ENCODE measurements around the gene PLK1.
A peak's percentile ranks its signal among the peaks of the same experiment; 100 is the strongest.
"Not testable (repeated sequence)": the region's sequence is repeated elsewhere in the genome, so short reads cannot be mapped to it uniquely, and the experiment has no call there.

The PLK1 gene

GRCh38 chr16:23678430-23679273 lies at the start of gene PLK1:
Gene PLK1, plus strand, starts transcription at chr16:23678889. Its CDS starts 44 bp downstream, at chr16:23678933.
- ATAC-seq = peak; percentile 97

DNA sequence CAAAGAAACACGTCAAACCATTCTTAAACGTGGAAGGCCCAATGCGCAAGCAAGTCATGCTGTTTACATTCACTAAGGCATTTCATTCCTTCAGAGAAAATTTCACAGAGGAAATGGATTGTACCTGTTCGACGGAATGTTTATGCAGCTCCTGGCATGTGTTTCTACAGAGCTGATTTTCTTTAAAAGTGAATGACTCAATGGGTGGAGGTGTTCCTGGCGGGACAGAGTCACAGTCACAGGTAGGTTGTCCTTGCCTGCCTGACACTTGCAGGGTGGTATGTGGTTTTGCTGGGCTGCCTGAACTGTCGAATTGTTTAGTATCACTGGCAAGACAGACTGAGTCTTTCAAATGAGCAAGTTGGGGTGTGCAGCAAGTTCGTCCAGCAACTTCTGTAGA lies 49.2 kb upstream of the PLK1 start:
- DNase-seq (no peak), ATAC-seq (no peak)

More at GRCh38 chr16:23678430-23679273, at the start of gene PLK1:
- peak; percentile 87 for DNase-seq

- not testable (repeated sequence) for ATAC-seq, DNase-seq
These were observed 46.8 kb upstream of the PLK1 start for GRCh38 chr16:23631874-23632273.

GRCh38 chr16:23634461-23635036 lies 44.1 kb upstream of the PLK1 start:
- DNase-seq = no peak
- ATAC-seq = no peak

DNA sequence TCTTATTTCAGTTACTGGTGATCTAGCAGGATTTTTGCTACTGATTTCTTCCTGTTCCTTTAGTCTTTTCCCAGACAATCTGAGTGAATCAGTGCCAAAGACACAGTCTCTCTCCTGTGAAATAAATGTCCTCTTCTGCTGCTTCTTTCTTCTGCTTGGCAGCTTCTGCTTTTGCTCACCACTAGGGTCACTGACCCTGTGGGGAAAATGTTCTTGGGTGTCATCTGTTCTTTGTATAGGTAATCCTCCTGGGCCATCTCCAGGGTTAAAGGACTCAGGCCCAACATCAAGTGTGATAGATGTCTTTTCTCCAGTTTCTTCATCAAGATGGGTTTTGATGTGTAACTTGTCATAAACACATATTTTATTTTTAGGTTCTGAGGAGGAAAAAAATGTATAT lies 42.7 kb upstream of the PLK1 start:
- ATAC-seq (no peak), DNase-seq (no peak)

DNA sequence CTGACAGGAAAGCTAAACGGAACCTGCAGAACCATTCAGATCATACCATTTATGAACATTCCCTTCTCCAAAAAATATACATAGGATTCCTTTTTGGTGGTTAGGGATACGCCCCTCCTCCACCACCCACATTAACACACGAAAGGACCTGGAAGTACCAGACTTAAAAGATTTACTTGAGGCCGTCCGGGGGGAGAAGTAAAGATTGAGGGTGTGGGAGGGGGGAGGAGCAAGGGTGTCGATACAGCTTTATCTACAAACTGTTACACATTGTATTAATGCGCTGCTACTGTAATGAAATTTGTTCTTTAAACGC lies 38.1 kb upstream of the PLK1 start:
- DNase-seq (no peak), ATAC-seq (no peak)

DNA sequence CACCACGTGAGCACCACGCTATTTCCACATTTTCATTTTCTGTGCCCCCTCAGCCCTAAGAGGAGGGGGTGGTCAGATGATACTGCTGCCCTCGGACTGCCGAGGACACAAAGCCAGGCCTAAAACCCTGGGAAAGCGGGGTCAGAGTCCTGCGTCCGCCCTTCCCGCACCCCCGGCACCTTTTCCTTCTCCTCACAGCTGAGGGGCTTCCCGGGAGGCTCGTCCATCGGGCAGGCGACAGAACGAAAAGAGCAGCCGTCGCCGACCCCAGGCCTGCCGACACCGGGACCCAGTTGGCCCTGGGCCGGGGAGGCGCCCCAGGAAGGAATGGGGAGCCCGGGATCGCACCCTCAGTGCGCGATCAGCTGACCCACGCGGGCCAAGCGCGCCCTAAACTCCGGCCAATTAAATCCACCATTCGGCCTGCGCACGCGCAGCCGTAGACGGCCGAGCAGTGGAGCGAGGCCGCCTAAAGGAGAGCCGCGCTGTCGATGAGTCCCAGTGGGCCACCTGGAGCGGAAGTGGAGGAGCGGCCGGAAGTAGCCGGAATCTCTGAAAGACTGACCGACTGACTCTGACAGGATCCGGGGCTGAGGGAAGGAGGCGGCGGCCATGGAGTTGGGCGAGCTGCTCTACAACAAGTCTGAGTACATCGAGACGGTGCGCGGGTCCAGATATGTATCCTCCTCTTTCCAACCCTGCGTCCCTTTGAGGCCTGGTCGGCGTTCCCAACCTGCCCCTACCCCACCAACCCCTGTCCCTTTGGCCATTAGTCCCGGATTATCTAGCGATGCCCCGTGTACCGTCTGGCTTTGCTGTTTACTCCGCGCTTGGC lies 37.5 kb upstream of the PLK1 start, which contains the start of the genes DCTN5 and PALB2:
DCTN5 (plus strand) TSS at position 536 of the 835 bp plus-strand sequence; CDS start at position 613, 77 bp downstream.
PALB2 (minus strand) TSS at position 380 of the 835 bp plus-strand sequence; CDS start at position 227, 153 bp downstream.
- ATAC-seq (peak; percentile 99), DNase-seq (peak; percentile 91)

- DNase-seq (no peak), ATAC-seq (no peak)
These were observed 36.4 kb upstream of the PLK1 start for GRCh38 chr16:23642246-23642774.

DNA sequence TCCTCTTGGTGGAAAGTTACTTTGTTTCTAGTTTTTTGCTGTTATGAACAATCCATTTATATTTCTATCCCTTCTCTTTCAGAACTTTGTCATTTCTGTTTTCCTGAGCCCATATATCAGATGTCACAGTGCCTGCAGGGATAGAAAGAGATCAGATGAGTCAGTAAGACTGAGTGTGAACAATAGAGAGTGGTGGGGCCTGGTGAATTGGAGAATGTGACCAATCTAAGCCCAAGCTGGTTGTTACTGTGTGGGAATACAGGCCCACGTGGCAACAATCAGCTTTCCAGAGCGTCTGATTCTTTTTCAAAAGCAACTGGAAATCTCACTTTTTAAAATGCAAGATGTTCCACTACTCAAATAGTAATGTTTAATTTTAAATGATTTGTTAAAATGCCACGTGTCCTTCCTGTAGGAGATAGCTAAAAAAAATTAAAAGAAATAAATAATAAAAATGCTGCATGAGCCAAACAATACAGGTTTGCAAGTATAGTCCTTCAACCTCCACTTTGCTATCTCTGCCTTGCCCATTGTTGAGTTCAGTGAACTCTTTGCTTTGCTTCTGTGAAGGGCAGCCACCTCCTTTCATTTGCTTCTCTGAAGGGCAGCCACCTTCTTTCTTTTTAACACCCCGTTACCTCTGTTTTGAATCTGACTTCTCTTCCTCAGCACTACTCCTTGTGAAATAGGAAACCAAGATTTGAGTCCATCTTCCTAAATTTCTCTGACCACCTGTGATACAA lies 27.8 kb upstream of the PLK1 start:
- ATAC-seq (peak; percentile 76), DNase-seq (no peak)

DNA sequence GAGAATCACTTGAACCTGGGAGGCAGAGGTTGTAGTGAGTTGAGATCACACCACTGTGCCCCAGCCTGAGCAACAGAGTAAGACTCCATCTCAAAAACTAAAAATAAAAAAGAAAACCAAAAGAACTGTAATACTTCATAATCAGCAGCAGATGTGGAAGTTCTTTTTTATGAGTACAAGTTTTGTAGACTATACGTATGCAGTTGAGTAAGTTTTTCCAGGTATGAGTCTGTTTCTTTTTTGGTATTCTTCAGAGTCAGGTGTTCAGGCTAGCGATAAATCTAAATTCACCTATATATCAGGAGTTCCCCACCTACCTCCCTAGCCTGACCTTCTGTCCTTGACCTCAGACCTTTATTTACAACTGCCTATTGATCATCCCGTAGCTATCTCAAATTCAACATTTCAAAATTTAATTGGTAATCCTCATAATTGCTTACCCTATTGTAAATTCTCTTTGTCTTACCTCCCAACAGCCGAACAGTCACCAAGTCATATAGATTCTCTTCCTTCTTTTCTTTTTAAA lies 26.7 kb upstream of the PLK1 start:
- ATAC-seq (peak; percentile 36), DNase-seq (no peak)

DNA sequence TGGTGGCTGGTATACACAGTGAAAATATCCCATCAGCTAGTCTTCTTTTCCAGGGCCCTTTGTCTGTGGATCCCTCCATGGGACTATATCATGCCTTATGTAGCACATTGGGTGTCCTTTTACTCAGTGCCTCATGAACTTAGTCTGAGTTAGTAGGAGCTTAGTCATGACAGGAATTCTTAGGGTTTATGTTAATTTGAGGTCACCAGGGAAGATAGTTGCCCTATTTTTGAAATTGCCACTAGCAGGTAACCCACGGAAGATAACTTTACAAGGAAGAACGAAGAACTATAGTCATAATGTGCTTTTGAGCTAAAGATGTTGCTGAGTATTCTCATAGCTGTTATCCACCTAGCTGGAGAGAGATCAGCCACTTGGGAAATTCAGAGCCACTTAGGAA lies 14.8 kb upstream of the PLK1 start:
- DNase-seq = no peak
- ATAC-seq = peak; percentile 28

GRCh38 chr16:23666571-23667354 lies 11.9 kb upstream of the PLK1 start:
- DNase-seq (no peak), ATAC-seq (no peak)

DNA sequence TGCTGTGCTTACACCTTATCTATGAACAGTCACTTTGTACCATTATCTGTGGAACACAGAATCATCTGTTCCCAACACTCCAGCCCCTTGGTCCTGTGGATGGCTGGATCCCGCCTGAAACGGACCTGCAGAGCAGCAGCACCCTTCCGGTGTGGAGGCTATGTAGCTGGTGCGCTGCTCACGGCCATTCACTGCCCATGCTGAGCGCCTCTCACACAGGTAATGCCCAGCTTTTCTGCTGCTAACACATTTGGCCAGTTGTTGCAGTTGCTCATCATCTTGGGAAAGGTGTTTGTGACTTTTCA lies 11.4 kb upstream of the PLK1 start:
- ATAC-seq (no peak), DNase-seq (no peak)

- DNase-seq (no peak), ATAC-seq (no peak)
These were observed 10.5 kb upstream of the PLK1 start for GRCh38 chr16:23668225-23668624.

DNA sequence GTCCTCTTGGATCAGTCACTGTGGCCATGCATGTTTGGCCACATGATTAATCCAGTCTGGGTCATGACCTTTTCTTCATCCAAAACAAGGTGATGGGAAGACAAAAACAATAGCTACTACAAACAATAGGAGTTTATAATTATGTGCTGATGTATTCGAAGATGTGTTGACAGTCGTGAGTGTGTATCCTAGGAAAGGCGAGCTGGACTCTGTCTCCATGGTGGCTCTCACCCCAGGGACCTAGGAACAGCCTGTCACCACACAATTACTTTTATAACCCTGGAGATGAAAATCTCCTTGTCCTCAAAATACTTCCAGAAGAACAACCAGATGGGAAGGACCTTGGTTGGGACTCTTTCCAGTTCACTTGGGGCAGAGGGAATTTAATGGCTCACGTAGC lies 9.8 kb upstream of the PLK1 start:
- DNase-seq (no peak), ATAC-seq (no peak)

DNA sequence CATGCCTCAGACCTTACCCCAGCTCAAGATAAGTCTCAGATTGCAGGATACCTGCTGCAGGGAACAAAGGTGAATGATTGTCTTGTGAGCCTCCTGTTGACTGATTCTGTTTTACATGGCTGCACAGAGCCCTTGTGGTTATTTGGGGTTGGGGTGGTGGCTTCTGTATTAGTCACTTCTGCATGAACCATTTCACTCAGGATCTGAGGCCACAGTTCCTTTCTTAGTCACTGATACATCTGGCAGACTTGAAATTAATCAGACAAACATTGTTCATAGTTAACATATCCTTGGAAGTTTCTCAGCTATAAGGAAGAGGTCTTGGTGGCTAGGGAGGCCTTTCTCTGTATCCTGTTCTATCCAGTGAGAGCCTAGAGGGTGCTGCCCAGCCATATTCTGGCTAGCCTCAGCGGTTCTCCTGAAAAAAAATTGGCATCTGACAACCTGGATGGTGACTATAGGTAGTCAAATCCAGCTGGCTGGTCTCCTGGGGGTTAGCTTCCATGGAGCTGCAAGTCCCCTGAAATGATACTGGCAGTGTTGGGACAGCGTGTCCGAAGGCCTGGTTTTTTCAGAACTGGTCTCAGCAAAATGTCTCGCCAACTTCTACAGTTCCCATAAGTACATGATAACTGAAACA lies 8.4 kb upstream of the PLK1 start:
- ATAC-seq = peak; percentile 98
- peak; percentile 55 for DNase-seq

- ATAC-seq (no peak), DNase-seq (no peak)
These were observed 4.6 kb upstream of the PLK1 start for GRCh38 chr16:23673971-23674614.

DNA sequence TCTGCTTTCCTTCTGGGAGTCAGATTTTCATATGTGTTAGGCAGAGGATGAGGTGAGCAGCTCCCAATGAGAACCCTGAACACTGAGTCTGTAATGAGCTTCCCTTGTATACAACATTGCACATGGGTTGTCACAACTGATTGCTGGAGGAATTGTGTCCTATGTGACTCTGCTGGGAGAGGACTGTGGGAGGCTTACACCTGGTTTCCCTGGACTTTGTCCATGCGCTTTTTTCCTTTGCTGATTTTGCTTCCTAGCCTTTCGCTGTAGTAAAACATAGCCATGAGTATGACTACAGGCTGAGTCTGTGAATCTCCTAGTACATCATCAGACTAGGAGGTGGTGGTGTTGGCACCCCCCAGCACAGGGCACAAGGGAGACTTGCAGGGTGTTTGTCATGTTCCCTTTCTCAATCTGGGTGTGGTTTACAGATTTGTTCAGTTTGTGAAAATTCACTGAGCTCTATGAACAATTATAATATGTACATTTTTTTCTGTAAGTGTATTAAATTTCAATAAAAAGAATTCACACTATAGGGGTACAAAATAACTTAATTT lies 1.7 kb upstream of the PLK1 start:
- DNase-seq (no peak), ATAC-seq (no peak)

DNA sequence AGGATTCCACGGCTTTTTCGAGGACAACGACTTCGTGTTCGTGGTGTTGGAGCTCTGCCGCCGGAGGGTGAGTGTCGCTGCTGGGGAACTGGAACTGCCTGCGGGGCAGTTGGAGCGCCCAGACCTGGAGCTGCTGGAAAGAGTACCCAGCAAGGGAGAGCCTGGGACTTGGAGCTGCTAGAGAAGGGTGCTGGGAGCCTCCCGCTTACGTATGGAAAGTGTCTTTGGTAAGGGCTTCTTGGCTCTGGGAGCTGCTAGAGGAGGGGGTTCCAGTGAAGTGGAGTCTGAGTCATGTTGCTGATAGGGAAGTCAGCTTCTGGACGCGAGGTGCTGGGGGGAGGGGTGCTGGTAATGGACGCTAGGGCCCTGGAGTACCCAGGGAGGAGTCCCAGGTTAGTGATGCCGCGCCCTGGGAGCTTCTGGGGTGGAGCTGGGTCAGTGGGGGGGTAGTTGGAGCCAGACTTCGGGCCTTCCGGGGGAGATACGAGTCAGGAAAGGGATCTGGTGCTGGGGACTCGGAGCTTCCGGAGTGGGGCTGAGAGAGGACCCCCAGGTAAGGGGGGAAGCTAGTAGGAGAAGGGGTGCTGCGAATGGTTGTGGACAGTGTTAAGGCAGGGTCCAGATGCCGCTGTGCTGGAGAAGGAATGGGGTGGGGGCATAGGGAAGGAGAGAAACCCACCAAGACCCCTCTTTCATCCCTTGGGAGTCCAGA lies 741 bp downstream of the PLK1 start:
- ATAC-seq (no peak), DNase-seq (peak; percentile 51)

Measured in stimulated activated naive CD8-positive, alpha-beta T cell treated with anti-CD3 and anti-CD28 coated beads, Interleukin-15, Interleukin-2, amounts not matched to agents 100 U/mL and 50 U/mL, for 24 hours (primary cell).